ENCODE data around the gene CAPN11. TPM values are rescaled to one million over a fixed set of nuclear protein-coding genes. Genes with fewer than 3 reads are reported as not detected.

Gene CAPN11
- total RNA-seq, 1 donor from 2014 or later: 0.07 TPM

- peaks cover 59% of the 10 kb centered on the region for H3K4me1 Mint-ChIP-seq (ENCODE audit: low read depth)
- no peak for DNase-seq (ENCODE audit: low spot score)
- H3K9me3 Mint-ChIP-seq (ENCODE audit: low read depth): no peaks in the 10 kb centered on the region
- H3K27ac Mint-ChIP-seq (ENCODE audit: unreplicated experiment): peak overlapping the region; percentile 100
- no peaks in the 10 kb centered on the region for H3K36me3 Mint-ChIP-seq (ENCODE audit: low read depth)
- no peaks in the 10 kb centered on the region for H3K27me3 Mint-ChIP-seq (ENCODE audit: low read depth)
- H3K4me3 Mint-ChIP-seq (ENCODE audit: unreplicated experiment): peak overlapping the region; percentile 77
- TF ChIP-seq CTCF (IDR thresholded peaks at IDR 0.05): no peak
Measured at GRCh38 chr6:44219053-44219814, 60.6 kb downstream of the CAPN11 start.

- Mint-ChIP-seq H3K36me3 (ENCODE audit: low read depth) (no peaks in the 10 kb centered on the region), H3K9me3 (ENCODE audit: low read depth) (no peaks in the 10 kb centered on the region), H3K4me3 (ENCODE audit: unreplicated experiment) (peak overlapping the region; percentile 77), H3K27ac (ENCODE audit: unreplicated experiment) (peak overlapping the region; percentile 100), H3K27me3 (ENCODE audit: low read depth) (no peaks in the 10 kb centered on the region), H3K4me1 (ENCODE audit: low read depth) (peaks cover 68% of the 10 kb centered on the region)
- no peak for DNase-seq (ENCODE audit: low spot score)
- peak; percentile 25 for TF ChIP-seq CTCF (IDR thresholded peaks at IDR 0.05)
Measured at GRCh38 chr6:44219815-44220784, 61.5 kb downstream of the CAPN11 start.

- H3K27ac Mint-ChIP-seq (ENCODE audit: unreplicated experiment): peak overlapping the region; percentile 100
- H3K4me1 Mint-ChIP-seq (ENCODE audit: low read depth): peaks cover 76% of the 10 kb centered on the region
Measured at GRCh38 chr6:44220913-44221290, 62.3 kb downstream of the CAPN11 start.

GRCh38 chr6:44221291-44221960 lies 62.8 kb downstream of the CAPN11 start:
- no peaks in the 10 kb centered on the region for H3K36me3 Mint-ChIP-seq (ENCODE audit: low read depth)
- peak overlapping the region; percentile 86 for H3K4me3 Mint-ChIP-seq (ENCODE audit: unreplicated experiment)
- DNase-seq (ENCODE audit: low spot score): peak; percentile 97
- H3K9me3 Mint-ChIP-seq (ENCODE audit: low read depth): no peaks in the 10 kb centered on the region
- peak overlapping the region; percentile 100 for H3K27ac Mint-ChIP-seq (ENCODE audit: unreplicated experiment)
- H3K27me3 Mint-ChIP-seq (ENCODE audit: low read depth): no peaks in the 10 kb centered on the region
- H3K4me1 Mint-ChIP-seq (ENCODE audit: low read depth): peaks cover 81% of the 10 kb centered on the region
- peak; percentile 93 for TF ChIP-seq CTCF (IDR thresholded peaks at IDR 0.05)

More at GRCh38 chr6:44220913-44221290, 62.3 kb downstream of the CAPN11 start:
- no peak for TF ChIP-seq CTCF (IDR thresholded peaks at IDR 0.05)
- Mint-ChIP-seq H3K36me3 (ENCODE audit: low read depth) (no peaks in the 10 kb centered on the region), H3K27me3 (ENCODE audit: low read depth) (no peaks in the 10 kb centered on the region), H3K4me3 (ENCODE audit: unreplicated experiment) (peak overlapping the region; percentile 86), H3K9me3 (ENCODE audit: low read depth) (no peaks in the 10 kb centered on the region)
- no peak for DNase-seq (ENCODE audit: low spot score)

- Mint-ChIP-seq H3K36me3 (ENCODE audit: low read depth) (no peaks in the 10 kb centered on the region), H3K9me3 (ENCODE audit: low read depth) (no peaks in the 10 kb centered on the region), H3K27me3 (ENCODE audit: low read depth) (no peaks in the 10 kb centered on the region), H3K27ac (ENCODE audit: unreplicated experiment) (peak overlapping the region; percentile 100), H3K4me3 (ENCODE audit: unreplicated experiment) (peak overlapping the region; percentile 86), H3K4me1 (ENCODE audit: low read depth) (peaks cover 82% of the 10 kb centered on the region)
- no peak for DNase-seq (ENCODE audit: low spot score)
- no peak for TF ChIP-seq CTCF (IDR thresholded peaks at IDR 0.05)
Measured at GRCh38 chr6:44221961-44222335, 63.3 kb downstream of the CAPN11 start.
